AG09309 (cell line): ENCODE measurements around the gene DNAH14.
"Not testable (repeated sequence)": the region's sequence is repeated elsewhere in the genome, so short reads cannot be mapped to it uniquely, and the experiment has no call there.

Source experiments
- DNase-seq: peaks from one replicate; pipeline ENCODE4 v3.0.0-alpha.2; 2010; ENCODE audit warnings: low read depth
- H3K4me3 ChIP-seq: 2 replicates; pipeline ENCODE4 v1.5.1; 2011; ENCODE audit warnings: mild to moderate bottlenecking, low read depth, low read length, moderate library complexity; ENCODE audit not compliant: control insufficient read depth
- CTCF ChIP-seq: IDR thresholded peaks from 2 replicates; pipeline ENCODE4 v1.5.1; 2011; ENCODE audit warnings: mild to moderate bottlenecking, low read depth, low read length, inconsistent platforms; ENCODE audit not compliant: insufficient read depth, control insufficient read depth; ENCODE audit errors: missing control alignments

DNAH14 gene

GRCh38 chr1:225224287-225224686, 294.8 kb downstream of the DNAH14 start:
- no peak overlapping the region for H3K4me3 ChIP-seq
- no peak for TF ChIP-seq CTCF
- no peak for DNase-seq

GRCh38 chr1:225225681-225226080, 296.2 kb downstream of the DNAH14 start:
- DNase-seq = no peak
- H3K4me3 ChIP-seq = no peak overlapping the region
- TF ChIP-seq CTCF = no peak

- DNase-seq = no peak
- no peak for TF ChIP-seq CTCF
- H3K4me3 ChIP-seq = no peak overlapping the region
These were observed 299.4 kb downstream of the DNAH14 start for GRCh38 chr1:225228871-225229303.

GRCh38 chr1:225229429-225229828, 300.0 kb downstream of the DNAH14 start:
- DNase-seq, H3K4me3 ChIP-seq: not testable (repeated sequence)

- H3K4me3 ChIP-seq = no peak overlapping the region
- TF ChIP-seq CTCF = no peak
- DNase-seq = no peak
These were observed 301.0 kb downstream of the DNAH14 start for GRCh38 chr1:225230483-225230882.

GRCh38 chr1:225232930-225233329, 303.5 kb downstream of the DNAH14 start:
- DNase-seq, H3K4me3 ChIP-seq: not testable (repeated sequence)

- no peak for TF ChIP-seq CTCF
- H3K4me3 ChIP-seq = no peak overlapping the region
- no peak for DNase-seq
These were observed 313.1 kb downstream of the DNAH14 start for GRCh38 chr1:225242611-225243010.

- no peak overlapping the region for H3K4me3 ChIP-seq
- no peak for DNase-seq
- no peak for TF ChIP-seq CTCF
These were observed 321.0 kb downstream of the DNAH14 start for GRCh38 chr1:225250432-225250831.
